Astrocyte (in vitro differentiated cells and primary cell): ENCODE data around the gene CELA3B. TPM values are rescaled to one million over a fixed set of nuclear protein-coding genes. Genes with fewer than 3 reads are reported as not detected.

Experiments
- DNase-seq: peaks from one replicate; pipeline ENCODE4 v3.0.0-alpha.2; 2010; ENCODE audit warnings: low read depth
- FAIRE-seq: peaks from 2 replicates; lab custom pipeline; 2011; peaks lifted over from hg19 to GRCh38; lab: Jason Lieb, UNC
- H2AFZ ChIP-seq: 2 replicates; pipeline ENCODE4 v1.6.0; 2012; ENCODE audit warnings: low read depth, low read length, inconsistent platforms
- H3K27ac ChIP-seq: 2 replicates; pipeline ENCODE4 v1.5.1; 2011; ENCODE audit warnings: low read depth, low read length, inconsistent platforms
- H3K27me3 ChIP-seq: 2 replicates; pipeline ENCODE4 v1.6.0; 2011; ENCODE audit warnings: low read length, inconsistent platforms; ENCODE audit not compliant: insufficient read depth
- H3K36me3 ChIP-seq: 2 replicates; pipeline ENCODE4 v1.5.1; 2011; ENCODE audit warnings: low read length, inconsistent platforms; ENCODE audit not compliant: insufficient read depth
- H3K4me1 ChIP-seq: 2 replicates; pipeline ENCODE4 v1.5.1; 2011; ENCODE audit warnings: low read length, inconsistent platforms; ENCODE audit not compliant: insufficient read depth
- H3K4me2 ChIP-seq: 2 replicates; pipeline ENCODE4 v1.6.0; 2012; ENCODE audit warnings: low read length, inconsistent platforms
- H3K4me3 ChIP-seq: 2 replicates; pipeline ENCODE4 v1.5.1; 2011; ENCODE audit warnings: low read depth, mild to moderate bottlenecking, low read length, inconsistent platforms; ENCODE audit not compliant: insufficient read depth
- H3K79me2 ChIP-seq: 2 replicates; pipeline ENCODE4 v1.6.0; 2012; ENCODE audit warnings: mild to moderate bottlenecking, low read length, inconsistent platforms; ENCODE audit not compliant: insufficient read depth
- H3K9ac ChIP-seq: 2 replicates; pipeline ENCODE4 v1.6.0; 2012; ENCODE audit warnings: mild to moderate bottlenecking, low read length, inconsistent platforms
- H3K9me3 ChIP-seq: 2 replicates; pipeline ENCODE4 v1.5.1; 2012; ENCODE audit warnings: low read depth, mild to moderate bottlenecking, low read length, inconsistent platforms; ENCODE audit not compliant: insufficient read depth
- H4K20me1 ChIP-seq: 2 replicates; pipeline ENCODE4 v1.6.0; 2012; ENCODE audit warnings: low read length, inconsistent platforms; ENCODE audit not compliant: insufficient read depth
- H3K27ac Mint-ChIP-seq: one replicate; pipeline ENCODE4 v1.8.0; 2021; ENCODE audit warnings: mild to moderate bottlenecking, mixed read lengths; ENCODE audit not compliant: unreplicated experiment
- H3K27me3 Mint-ChIP-seq: one replicate; pipeline ENCODE4 v1.8.0; 2021; ENCODE audit warnings: low read depth, mixed read lengths; ENCODE audit not compliant: unreplicated experiment
- H3K36me3 Mint-ChIP-seq: one replicate; pipeline ENCODE4 v1.8.0; 2021; ENCODE audit warnings: low read depth, mixed read lengths; ENCODE audit not compliant: unreplicated experiment
- H3K4me1 Mint-ChIP-seq: one replicate; pipeline ENCODE4 v1.8.0; 2021; ENCODE audit warnings: low read depth, mixed read lengths; ENCODE audit not compliant: unreplicated experiment
- H3K4me3 Mint-ChIP-seq: one replicate; pipeline ENCODE4 v1.8.0; 2021; ENCODE audit warnings: mild to moderate bottlenecking, moderate library complexity, mixed read lengths; ENCODE audit not compliant: unreplicated experiment
- H3K9me3 Mint-ChIP-seq: one replicate; pipeline ENCODE4 v1.8.0; 2021; ENCODE audit warnings: mild to moderate bottlenecking, mixed read lengths; ENCODE audit not compliant: unreplicated experiment
- CTCF ChIP-seq: IDR thresholded peaks from 2 replicates; pipeline ENCODE4 v1.5.1; 2011; ENCODE audit warnings: low read depth, mild to moderate bottlenecking, inconsistent platforms, low read length, moderate library complexity; ENCODE audit not compliant: insufficient read depth
- EZH2 ChIP-seq: IDR thresholded peaks from 2 replicates; pipeline ENCODE4 v1.6.1; 2012; ENCODE audit warnings: mild to moderate bottlenecking, low read length, inconsistent platforms; ENCODE audit not compliant: insufficient read depth
- total RNA-seq: library from RNA; stranded (reverse); gene quantifications from 2 replicates; pipeline ENCODE4 v1.2.1, GENCODE V29; 2021

The CELA3B gene
- total RNA-seq, 1 donor from 2014 or later = not detected

DNA sequence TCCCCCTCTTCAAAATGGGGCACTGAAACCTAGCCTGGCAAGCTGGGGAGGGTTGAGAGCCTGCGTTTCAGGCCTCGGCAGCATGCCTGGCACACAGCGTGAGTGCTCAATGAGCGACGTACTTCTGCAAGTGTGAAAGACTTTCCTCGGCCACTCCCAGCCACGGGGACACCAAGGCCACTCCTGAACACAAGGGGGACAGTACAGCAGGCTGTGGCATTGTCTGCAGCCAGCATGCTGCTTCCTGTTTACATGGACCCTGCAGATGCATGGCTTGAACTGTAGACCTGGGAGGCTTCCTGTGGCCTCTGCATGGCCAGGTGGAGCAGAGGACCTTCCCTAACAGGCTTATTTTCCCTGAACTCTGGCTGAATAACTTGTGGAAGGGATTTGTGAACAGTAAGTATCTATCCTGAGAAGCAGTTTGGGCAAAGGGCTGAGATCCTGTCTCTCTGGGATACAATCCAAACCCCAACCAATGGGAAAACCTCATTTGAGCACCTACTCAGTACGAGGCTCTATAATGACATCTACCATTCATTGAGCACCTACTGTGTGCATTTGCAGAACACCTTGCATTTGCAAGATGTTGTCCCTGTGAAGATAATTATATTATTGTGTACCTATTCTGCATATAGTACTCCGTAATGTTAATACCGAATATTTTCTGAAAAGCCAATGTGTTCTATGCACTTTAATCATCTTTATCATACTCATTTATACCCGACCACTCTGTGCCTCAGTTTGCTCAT is 29.8 kb upstream of the CELA3B start:
- H3K4me1 ChIP-seq = peaks cover 19% of the 10 kb centered on the region
- Mint-ChIP-seq H3K9me3 (no peaks in the 10 kb centered on the region), H3K4me3 (no peak overlapping the region), H3K27me3 (peaks cover 5% of the 10 kb centered on the region), H3K36me3 (no peaks in the 10 kb centered on the region), H3K27ac (no peak overlapping the region), H3K4me1 (peaks cover 19% of the 10 kb centered on the region)
- H3K4me2 ChIP-seq = no peak overlapping the region
- no peak overlapping the region for H3K4me3 ChIP-seq
- TF ChIP-seq EZH2 = no peak
- no peak for TF ChIP-seq CTCF
- no peak overlapping the region for H3K27ac ChIP-seq
- FAIRE-seq (no peak), DNase-seq (no peak)
- H3K36me3 ChIP-seq = no peaks in the 10 kb centered on the region
- H4K20me1 ChIP-seq = no peaks in the 10 kb centered on the region
- no peaks in the 10 kb centered on the region for H3K9me3 ChIP-seq
- no peak overlapping the region for H2AFZ ChIP-seq
- no peaks in the 10 kb centered on the region for H3K27me3 ChIP-seq
- H3K9ac ChIP-seq = no peak overlapping the region
- no peaks in the 10 kb centered on the region for H3K79me2 ChIP-seq

DNA sequence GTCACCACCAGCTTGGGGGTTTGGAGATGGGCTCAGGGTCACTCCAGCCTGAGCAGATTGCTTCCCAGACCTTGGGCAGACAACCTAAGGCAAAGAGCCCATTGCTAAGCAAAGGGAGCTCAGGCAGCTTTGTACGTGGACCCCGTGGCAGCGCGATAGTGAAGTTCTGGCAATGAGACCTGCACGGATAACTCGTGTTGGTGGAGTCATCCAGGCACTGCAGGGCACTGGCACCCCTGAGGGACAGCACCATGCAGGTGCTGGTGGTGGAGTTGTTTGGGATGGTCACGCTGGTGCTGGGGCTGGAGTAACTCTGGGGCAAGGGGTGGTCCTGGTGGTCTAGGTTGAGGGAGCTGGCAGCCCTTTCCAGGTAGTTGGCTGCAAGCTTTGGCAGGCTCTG is 26.1 kb upstream of the CELA3B start:
- H3K36me3 Mint-ChIP-seq = no peaks in the 10 kb centered on the region
- H3K27me3 ChIP-seq = no peaks in the 10 kb centered on the region
- peaks cover 2% of the 10 kb centered on the region for H3K4me1 ChIP-seq

More for the DNA sequence above, 26.1 kb upstream of the CELA3B start:
- H3K36me3 ChIP-seq = no peaks in the 10 kb centered on the region
- no peaks in the 10 kb centered on the region for H3K79me2 ChIP-seq
- H3K4me1 Mint-ChIP-seq = no peaks in the 10 kb centered on the region
- H3K4me2 ChIP-seq = no peak overlapping the region
- no peak for DNase-seq
- H3K9ac ChIP-seq = no peak overlapping the region
- H3K27me3 Mint-ChIP-seq = peaks cover 13% of the 10 kb centered on the region
- TF ChIP-seq CTCF = no peak
- no peak for TF ChIP-seq EZH2
- H3K27ac ChIP-seq = no peak overlapping the region
- no peaks in the 10 kb centered on the region for H4K20me1 ChIP-seq
- FAIRE-seq = no peak
- H3K4me3 Mint-ChIP-seq = no peak overlapping the region
- H3K9me3 ChIP-seq = no peaks in the 10 kb centered on the region
- H2AFZ ChIP-seq = no peak overlapping the region
- no peak overlapping the region for H3K27ac Mint-ChIP-seq
- no peaks in the 10 kb centered on the region for H3K9me3 Mint-ChIP-seq
- no peak overlapping the region for H3K4me3 ChIP-seq
